Thymus (tissue), 11 donors: ENCODE results near the gene DPEP1. TPM values are rescaled to one million over a fixed set of nuclear protein-coding genes. Genes with fewer than 3 reads are reported as not detected.

Source experiments
- DNase-seq, 9 donors: peaks; one replicate each; pipeline ENCODE4 v3.0.0-alpha.2; 2013; ENCODE audit warnings: low spot score in 9 of 9, low read depth in 6 of 9, missing footprints in 1 of 9
- H3K27ac ChIP-seq, 2 donors: one replicate each; pipeline ENCODE4 v1.5.1; 2013; ENCODE audit warnings: control low read depth in 1 of 2, low read depth in 1 of 2, low read length in 1 of 2, mild to moderate bottlenecking in 1 of 2, moderate library complexity in 1 of 2
- H3K27me3 ChIP-seq, 2 donors: one replicate each; pipeline ENCODE4 v1.5.1; 2013; ENCODE audit warnings: low read length in 1 of 2; ENCODE audit not compliant: control insufficient read depth in 2 of 2, insufficient read depth in 1 of 2
- H3K36me3 ChIP-seq, 2 donors: one replicate each; pipeline ENCODE4 v1.5.1; 2013; ENCODE audit warnings: low read length in 1 of 2, mild to moderate bottlenecking in 1 of 2, moderate library complexity in 1 of 2; ENCODE audit not compliant: control insufficient read depth in 2 of 2, insufficient read depth in 2 of 2
- H3K4me1 ChIP-seq, 2 donors: one replicate each; pipeline ENCODE4 v1.5.1; 2013; ENCODE audit warnings: low read length in 2 of 2; ENCODE audit not compliant: control insufficient read depth in 2 of 2, insufficient read depth in 2 of 2
- H3K4me3 ChIP-seq, 2 donors: one replicate each; pipeline ENCODE4 v1.5.1; 2013; ENCODE audit warnings: low read length in 2 of 2, control low read depth in 1 of 2, mild to moderate bottlenecking in 1 of 2
- H3K9me3 ChIP-seq, 2 donors: one replicate each; pipeline ENCODE4 v1.5.1; 2013; ENCODE audit warnings: low read length in 1 of 2, mild to moderate bottlenecking in 1 of 2; ENCODE audit not compliant: control insufficient read depth in 2 of 2, insufficient read depth in 1 of 2
- WGBS: extraction: QIAGEN DNeasy Blood & Tissue Kit; methylation state at CpG from one replicate; pipeline ENCODE4 v1.1.7; 2013; 5-methylcytosine and 5-hydroxymethylcytosine counted together
- polyA plus RNA-seq: library from polyadenylated mRNA; stranded (reverse); fragments of 200-250 nt; gene quantifications from one replicate; pipeline ENCODE4 v1.2.3, GENCODE V29; 2013
- total RNA-seq: library from RNA; stranded (reverse); fragments of 120-200 nt; gene quantifications from one replicate; pipeline ENCODE4 v1.2.4, GENCODE V29; 2013
- donor health status: healthy.

Gene DPEP1
- total and polyA plus RNA-seq, 2 donors = 1.7 to 2.9 TPM

GRCh38 chr16:89646270-89646669 lies 32.8 kb downstream of the DPEP1 start:
- no peak overlapping the region for H3K4me3 ChIP-seq
- peaks cover 0 to 6% of the 10 kb centered on the region in 2 donors for H3K9me3 ChIP-seq
- H3K4me1 ChIP-seq = peaks cover 0 to under 1% of the 10 kb centered on the region in 2 donors
- H3K27ac ChIP-seq = no peak overlapping the region
- no peaks in the 10 kb centered on the region for H3K27me3 ChIP-seq
- 99% methylated on average over 22 of the region's 22 CpGs for WGBS
- DNase-seq = no peak
- peaks cover 51 to 57% of the 10 kb centered on the region in 2 donors for H3K36me3 ChIP-seq

- Histone ChIP-seq H3K36me3 (peaks cover 56 to 63% of the 10 kb centered on the region in 2 donors), H3K9me3 (peaks cover 0 to 6% of the 10 kb centered on the region in 2 donors), H3K27me3 (no peaks in the 10 kb centered on the region), H3K4me1 (no peaks in the 10 kb centered on the region), H3K4me3 (no peak overlapping the region), H3K27ac (no peak overlapping the region)
- DNase-seq = no peak
- 95% methylated on average over 12 of the region's 12 CpGs for WGBS
Observed at GRCh38 chr16:89646906-89647305, 33.5 kb downstream of the DPEP1 start.

GRCh38 chr16:89651584-89651983 lies 38.1 kb downstream of the DPEP1 start:
- H3K9me3 ChIP-seq = peaks cover 0 to 6% of the 10 kb centered on the region in 2 donors
- no peaks in the 10 kb centered on the region for H3K27me3 ChIP-seq
- H3K4me3 ChIP-seq = no peak overlapping the region
- DNase-seq = no peak
- peaks cover 38 to 52% of the 10 kb centered on the region in 2 donors for H3K36me3 ChIP-seq
- peaks cover 4 to 5% of the 10 kb centered on the region in 2 donors for H3K4me1 ChIP-seq
- no peak overlapping the region for H3K27ac ChIP-seq
- 98% methylated on average over 15 of the region's 15 CpGs for WGBS

GRCh38 chr16:89653656-89654295 lies 40.3 kb downstream of the DPEP1 start:
- no peak overlapping the region for H3K4me3 ChIP-seq
- no peak for DNase-seq
- H3K36me3 ChIP-seq = peaks cover 24 to 38% of the 10 kb centered on the region in 2 donors
- H3K9me3 ChIP-seq = no peaks in the 10 kb centered on the region
- no peak overlapping the region for H3K27ac ChIP-seq
- peaks cover 15 to 17% of the 10 kb centered on the region in 2 donors for H3K4me1 ChIP-seq
- WGBS = 97% methylated on average over 10 of the region's 10 CpGs
- no peaks in the 10 kb centered on the region for H3K27me3 ChIP-seq

GRCh38 chr16:89655062-89655643 lies 41.7 kb downstream of the DPEP1 start:
- Histone ChIP-seq H3K4me3 (no peak overlapping the region), H3K27ac (no peak overlapping the region), H3K36me3 (peaks cover 20 to 26% of the 10 kb centered on the region in 2 donors), H3K4me1 (peaks cover 17 to 21% of the 10 kb centered on the region in 2 donors), H3K27me3 (no peaks in the 10 kb centered on the region), H3K9me3 (no peaks in the 10 kb centered on the region)
- DNase-seq = no peak
- WGBS = 91% methylated on average over 10 of the region's 10 CpGs

- peak overlapping the region in 1 of 2 donors; percentile 40 for H3K27ac ChIP-seq
- WGBS = 42% methylated on average over 32 of the region's 32 CpGs
Observed at GRCh38 chr16:89656435-89657121, 43.1 kb downstream of the DPEP1 start.

GRCh38 chr16:89657442-89658220 lies 44.2 kb downstream of the DPEP1 start, which contains the start of the genes CHMP1A and SPATA33:
CHMP1A (minus strand) TSS chr16:89657708; CDS start chr16:89657588, 120 bp downstream.
SPATA33 (plus strand) TSS chr16:89657836; CDS start chr16:89657912, 76 bp downstream.
- Histone ChIP-seq H3K27ac (peak within 1 kb of the TSS; percentile 26 to 86), H3K9me3 (peaks cover 0 to 4% of the 10 kb centered on the region in 2 donors), H3K27me3 (no peaks in the 10 kb centered on the region), H3K4me1 (peaks cover 17 to 21% of the 10 kb centered on the region in 2 donors), H3K36me3 (peaks cover 13 to 21% of the 10 kb centered on the region in 2 donors), H3K4me3 (peak within 1 kb of the TSS; percentile 88 to 90)
- WGBS = under 1% methylated on average over 99 of the region's 99 CpGs
- DNase-seq = peak; percentile 50 to 94 (median 87)

More at GRCh38 chr16:89656435-89657121, 43.1 kb downstream of the DPEP1 start:
- peaks cover 0 to 4% of the 10 kb centered on the region in 2 donors for H3K9me3 ChIP-seq
- no peaks in the 10 kb centered on the region for H3K27me3 ChIP-seq
- peaks cover 12 to 24% of the 10 kb centered on the region in 2 donors for H3K36me3 ChIP-seq
- no peak for DNase-seq
- H3K4me1 ChIP-seq = peaks cover 17 to 21% of the 10 kb centered on the region in 2 donors
- H3K4me3 ChIP-seq = peak overlapping the region; percentile 88 to 90

- peak overlapping the region; percentile 88 to 90 for H3K4me3 ChIP-seq
- DNase-seq = peak in 1 of 9 donors; percentile 9
- H3K27me3 ChIP-seq = no peaks in the 10 kb centered on the region
- H3K4me1 ChIP-seq = peaks cover 17 to 21% of the 10 kb centered on the region in 2 donors
- peaks cover 13 to 21% of the 10 kb centered on the region in 2 donors for H3K36me3 ChIP-seq
- no peak overlapping the region for H3K27ac ChIP-seq
- 28% methylated on average over 27 of the region's 27 CpGs for WGBS
- peaks cover 0 to 4% of the 10 kb centered on the region in 2 donors for H3K9me3 ChIP-seq
Observed at GRCh38 chr16:89658221-89658879, 44.9 kb downstream of the DPEP1 start.
